Left hindlimb (tissue), 1 donor: Measurements from ENCODE around the gene MCF2L.
A peak's percentile ranks its signal among the peaks of the same experiment; 100 is the strongest.
"Not testable (repeated sequence)": the region's sequence is repeated elsewhere in the genome, so short reads cannot be mapped to it uniquely, and the experiment has no call there.

ENCODE experiments used
- DNase-seq: peaks from one replicate; pipeline ENCODE4 v3.0.0-alpha.2; 2018

The MCF2L gene

GRCh38 chr13:113020323-113021080 lies 51.5 kb downstream of the MCF2L start:
- DNase-seq: no peak

DNA sequence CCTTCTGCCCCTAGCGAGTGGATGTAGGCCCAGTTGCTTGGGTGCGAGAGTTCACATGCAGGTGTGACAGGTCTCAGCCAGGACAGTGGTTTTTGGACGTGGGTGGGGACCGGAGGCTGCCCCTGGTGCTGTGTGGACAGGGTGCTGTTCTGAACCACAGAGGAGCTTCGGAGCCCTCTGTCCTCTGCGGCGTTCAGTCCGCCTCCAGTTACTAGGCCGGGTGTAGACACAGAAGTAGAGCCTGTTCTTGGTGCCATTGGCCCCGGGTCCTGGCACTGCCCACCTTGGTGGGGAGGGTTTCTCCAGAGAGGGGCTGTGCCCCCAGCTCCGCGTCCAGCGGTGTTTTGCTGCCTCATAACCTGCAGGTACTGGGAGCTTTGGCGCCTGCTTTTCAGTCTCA lies 52.4 kb downstream of the MCF2L start:
- DNase-seq: no peak

GRCh38 chr13:113021811-113022210 lies 52.8 kb downstream of the MCF2L start:
- DNase-seq: no peak

DNA sequence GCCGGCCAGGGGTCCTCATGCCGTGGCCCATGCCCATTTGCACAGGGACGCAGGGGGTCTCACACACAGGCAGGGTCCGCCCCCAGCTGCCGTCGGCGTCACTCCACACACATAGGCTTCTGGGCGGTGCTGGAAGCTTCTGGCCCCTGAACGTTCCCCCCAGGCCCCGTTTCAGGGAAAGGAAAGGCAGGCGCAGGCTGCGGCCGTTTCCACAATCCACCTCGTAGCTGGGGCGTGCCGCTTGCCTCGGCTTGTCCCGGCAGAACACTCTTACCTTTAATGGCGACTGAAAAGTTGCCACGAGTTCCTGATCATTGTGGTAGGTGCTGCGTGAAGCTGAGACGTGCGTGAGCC lies 53.4 kb downstream of the MCF2L start:
- no peak for DNase-seq

DNA sequence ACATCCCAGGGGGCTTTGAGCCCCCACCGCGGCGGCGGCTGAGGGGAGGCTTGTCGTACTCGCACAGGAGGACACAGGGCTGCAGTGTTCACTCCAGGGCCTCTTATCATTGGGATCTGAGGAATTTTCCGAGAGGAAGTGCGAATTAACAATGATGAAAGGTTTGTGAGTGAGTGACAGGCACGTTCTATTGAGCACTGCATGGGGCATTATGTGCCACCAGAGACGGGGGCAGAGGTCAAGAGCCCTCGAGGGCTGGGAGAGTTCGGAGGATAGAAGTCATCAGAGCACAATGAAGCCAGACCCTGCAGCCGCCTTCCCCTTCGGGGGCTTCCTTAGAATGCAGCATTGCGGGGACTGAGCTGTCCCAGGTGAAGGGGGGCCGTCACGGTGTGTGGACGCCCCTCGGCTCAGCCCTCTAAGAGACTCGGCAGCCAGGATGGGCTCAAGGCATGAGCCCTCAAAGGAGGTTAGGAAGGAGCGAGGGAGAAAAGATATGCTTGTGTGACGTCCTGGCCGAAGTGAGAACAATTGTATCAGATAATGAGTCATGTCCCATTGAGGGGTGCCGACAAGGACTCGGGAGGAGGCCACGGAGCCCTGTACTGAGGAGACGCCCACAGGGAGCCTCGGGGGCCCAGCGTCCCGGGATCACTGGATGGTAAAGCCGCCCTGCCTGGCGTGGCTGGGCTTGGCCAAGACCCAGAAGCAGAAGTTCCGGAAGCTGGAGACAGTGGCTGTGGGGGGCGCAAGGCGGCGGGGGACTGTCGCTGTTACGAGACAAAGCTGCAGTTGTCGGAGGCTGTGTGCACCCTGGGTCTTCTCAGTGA lies 53.9 kb downstream of the MCF2L start:
- DNase-seq: no peak

- no peak for DNase-seq
These were observed 54.8 kb downstream of the MCF2L start for GRCh38 chr13:113023694-113024430.

- DNase-seq: no peak
These were observed 55.5 kb downstream of the MCF2L start for GRCh38 chr13:113024466-113024865.

DNA sequence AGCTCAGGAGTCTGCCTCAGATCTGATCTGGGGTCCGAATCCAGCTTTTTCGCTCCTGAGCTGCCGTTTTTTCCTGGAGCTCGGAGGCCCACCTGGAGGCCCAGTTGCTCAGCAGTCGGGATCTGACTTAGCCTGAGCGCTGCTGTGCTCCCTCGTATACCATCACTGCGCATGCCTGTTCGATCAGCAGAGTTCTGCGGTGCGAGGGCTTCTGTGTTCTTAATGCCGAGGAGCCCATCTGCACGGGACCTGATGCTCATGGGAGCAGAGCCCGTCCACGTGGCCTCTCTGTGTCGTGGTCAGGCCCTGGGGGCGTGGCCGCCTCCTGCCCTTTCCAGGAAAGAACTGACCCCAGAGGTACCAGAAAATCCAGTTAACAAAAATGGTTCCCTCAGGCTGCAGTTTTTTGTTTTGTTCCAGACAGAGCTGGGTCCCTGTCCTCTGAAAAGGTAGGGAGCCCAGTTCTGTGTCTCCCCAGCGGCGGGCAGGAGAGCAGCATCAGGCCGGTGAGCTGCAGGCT lies 57.4 kb downstream of the MCF2L start:
- no peak for DNase-seq

GRCh38 chr13:113027095-113027494 lies 58.1 kb downstream of the MCF2L start:
- no peak for DNase-seq

- no peak for DNase-seq
These were observed 58.6 kb downstream of the MCF2L start for GRCh38 chr13:113027566-113027965.

DNA sequence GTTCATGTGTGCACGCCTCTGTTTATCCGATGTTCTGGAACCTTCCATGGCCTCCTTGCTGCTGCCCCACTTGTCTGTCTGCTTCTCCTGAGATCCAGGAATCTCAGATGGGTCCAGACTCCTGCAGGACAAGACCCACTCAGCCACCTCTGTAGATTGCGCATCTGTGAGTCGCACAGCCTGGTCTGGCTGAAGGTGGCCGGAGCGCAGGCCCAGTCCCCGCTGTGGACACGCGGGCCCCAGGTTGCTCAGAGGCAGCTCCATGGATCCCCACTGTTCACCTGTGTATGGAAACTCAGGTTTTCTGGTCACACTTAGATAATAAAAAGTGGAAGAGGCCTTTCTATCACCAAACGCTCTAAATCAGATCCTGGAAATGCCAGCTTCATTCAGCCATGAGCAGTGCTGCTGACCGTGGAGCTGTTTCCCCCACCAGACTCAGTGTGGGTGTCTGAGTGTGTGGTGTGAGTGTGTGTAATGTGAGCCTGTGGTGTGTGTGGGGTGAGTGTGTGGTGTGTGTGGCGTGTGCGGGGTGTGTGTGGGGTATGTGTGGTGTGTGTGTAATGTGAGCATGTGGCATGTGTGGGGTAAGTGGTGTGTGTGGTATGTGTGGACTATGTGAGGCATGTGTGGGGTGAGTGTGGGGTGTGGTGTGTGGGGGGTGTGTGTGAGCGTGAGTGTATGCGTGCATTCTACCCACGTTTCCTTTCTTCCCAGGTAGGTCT lies 59.5 kb downstream of the MCF2L start:
- no peak for DNase-seq

DNA sequence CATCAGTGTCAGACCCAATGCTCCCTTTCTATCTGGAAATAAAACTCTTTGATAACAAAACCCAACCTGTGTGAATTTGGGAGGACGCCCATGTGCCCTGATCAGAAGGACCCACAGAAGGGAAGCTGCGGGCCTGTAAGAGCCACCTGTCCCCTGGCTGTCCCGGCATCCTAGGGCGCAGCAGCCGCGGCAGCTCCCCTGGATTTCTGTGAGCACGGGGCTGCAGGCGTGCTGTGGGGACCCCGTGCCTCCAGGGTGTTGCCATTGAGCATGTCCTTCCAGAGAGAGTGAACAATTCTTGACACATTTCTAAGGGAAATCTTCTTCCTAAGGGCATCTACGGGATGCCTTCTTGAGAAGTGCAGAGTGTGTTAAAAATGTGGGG lies 60.0 kb downstream of the MCF2L start:
- DNase-seq: no peak

DNA sequence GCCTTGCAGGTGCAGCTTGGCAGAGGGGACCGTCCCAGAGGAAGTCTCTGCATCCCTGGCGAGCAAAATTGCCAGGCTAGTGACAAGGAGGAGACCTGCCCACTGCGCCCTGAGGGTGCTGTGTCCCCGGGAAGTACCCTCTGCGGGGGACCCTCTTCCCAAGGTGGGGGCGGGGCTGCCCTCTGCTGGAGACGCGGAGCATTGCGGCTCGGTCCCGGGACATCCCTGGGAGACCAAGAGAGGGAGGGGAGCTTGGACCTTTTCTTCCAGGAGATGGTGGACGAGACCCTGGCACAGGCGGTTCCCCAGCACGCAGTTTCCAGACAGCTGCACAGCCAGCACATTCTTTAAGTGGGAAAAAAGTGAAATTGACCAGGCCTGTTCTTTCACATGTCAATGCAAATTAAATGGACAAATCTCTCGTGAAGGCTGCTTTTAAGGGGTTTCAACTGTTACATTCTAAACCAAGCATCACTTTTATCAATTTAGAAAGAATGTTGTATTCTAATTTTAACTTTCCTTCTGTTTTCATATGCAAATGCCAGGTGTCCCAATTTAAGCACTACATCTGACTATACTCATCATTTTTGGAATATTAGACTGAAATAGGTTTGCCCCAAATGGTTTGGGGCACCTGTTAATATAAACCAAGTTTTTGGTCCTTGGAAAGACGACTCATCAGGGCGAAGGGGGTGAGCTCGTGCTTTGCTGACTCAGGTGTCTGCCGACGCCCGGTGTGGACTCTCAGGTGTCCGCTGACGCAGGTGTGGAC lies 60.7 kb downstream of the MCF2L start:
- DNase-seq: peak; percentile 72

- DNase-seq: not testable (repeated sequence)
These were observed 61.2 kb downstream of the MCF2L start for GRCh38 chr13:113030259-113030640.

GRCh38 chr13:113031465-113031864 lies 62.5 kb downstream of the MCF2L start:
- no peak for DNase-seq

GRCh38 chr13:113032291-113032690 lies 63.3 kb downstream of the MCF2L start:
- DNase-seq: no peak

DNA sequence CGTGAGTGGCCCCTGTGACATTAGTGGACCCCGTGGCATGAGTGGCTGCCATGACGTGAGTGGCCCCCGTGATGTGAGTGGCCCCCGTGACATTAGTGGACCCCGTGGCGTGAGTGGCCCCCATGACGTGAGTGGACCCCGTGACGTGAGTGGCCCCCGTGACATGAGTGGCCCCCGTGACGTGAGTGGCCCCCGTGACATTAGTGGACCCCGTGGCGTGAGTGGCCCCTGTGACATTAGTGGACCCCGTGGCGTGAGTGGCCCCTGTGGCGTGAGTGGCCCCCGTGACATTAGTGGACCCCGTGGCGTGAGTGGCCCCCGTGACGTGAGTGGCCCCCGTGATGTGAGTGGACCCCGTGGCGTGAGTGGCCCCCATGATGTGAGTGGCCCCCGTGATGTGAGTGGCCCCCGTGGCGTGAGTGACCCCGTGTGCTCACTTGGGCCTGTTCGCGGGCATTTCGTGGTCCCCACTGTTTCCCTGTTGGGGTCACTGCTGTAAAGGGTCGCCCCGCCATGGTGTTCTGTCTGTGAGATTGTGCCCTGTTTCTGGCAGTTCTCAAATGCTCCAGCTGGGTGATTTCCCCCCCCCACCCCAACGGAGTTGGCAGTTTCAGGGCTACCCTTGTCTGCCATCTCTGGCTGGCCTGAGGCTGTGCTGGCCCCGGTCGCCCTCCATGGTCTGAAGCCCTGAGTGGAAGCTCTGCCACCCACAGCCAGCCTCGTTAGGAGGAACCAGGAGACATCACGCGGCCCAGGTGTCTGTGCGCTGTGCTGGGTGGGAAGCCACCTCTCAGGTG lies 64.2 kb downstream of the MCF2L start:
- no peak for DNase-seq

DNA sequence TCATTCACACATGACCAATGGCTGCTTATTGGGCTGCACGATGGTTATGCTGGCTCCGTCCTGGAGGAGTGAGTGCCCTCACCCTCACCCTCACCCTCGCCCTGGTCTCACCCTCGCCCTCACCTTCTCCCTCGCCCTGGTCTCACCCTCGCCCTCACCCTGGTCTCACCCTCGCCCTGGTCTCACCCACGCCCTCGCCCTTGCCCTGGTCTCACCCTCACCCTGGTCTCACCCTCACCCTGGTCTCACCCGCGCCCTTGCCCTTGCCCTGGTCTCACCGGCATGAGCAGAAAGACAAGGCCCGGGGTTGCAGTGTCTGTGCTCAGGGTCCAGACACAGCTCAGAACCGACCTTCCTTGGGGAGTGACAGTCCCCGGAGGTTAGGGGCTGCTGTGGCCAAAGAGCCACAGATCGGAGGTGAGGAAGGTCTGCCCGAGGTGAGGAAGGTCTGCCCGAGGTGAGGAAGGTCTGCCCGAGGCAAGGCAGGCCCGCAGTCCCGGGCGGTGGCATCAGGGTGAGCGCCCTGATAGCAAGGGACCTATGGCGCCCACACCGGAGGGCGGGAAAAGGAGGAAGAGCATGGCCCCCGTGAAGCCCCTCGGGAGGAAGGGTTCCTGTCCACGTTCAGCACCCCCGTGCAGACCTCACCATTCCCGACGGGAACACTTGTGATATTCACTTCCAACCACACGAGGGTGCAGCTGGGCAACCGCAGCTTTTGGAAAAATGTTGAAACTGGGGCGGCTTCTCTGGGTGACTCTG lies 65.6 kb downstream of the MCF2L start:
- DNase-seq: peak; percentile 65

GRCh38 chr13:113035213-113035800 lies 66.3 kb downstream of the MCF2L start:
- DNase-seq: no peak

DNA sequence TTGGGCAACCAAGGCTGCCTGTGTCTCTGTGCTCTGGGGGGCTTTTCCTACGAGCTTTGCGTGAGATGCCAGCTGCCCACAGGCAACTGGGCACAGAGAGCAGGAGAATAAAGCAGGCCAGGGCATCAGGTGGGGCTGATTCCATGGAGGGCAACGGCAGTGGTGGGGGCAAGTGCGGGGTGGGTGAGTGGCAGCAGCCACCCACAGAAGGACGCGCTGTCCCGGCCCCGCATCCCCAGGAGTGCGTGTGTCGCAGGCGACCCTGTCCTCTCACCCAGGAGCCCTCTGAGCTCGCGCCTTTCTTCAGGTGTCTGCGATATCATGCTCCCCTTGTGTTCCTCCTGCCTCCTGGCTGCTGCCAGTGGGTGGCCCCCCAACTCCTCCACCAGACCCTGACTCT lies 67.4 kb downstream of the MCF2L start:
- DNase-seq: no peak
